Endothelial cell of umbilical vein (primary cell): Measurements from ENCODE around the gene HMG20A. TPM values are rescaled to one million over a fixed set of nuclear protein-coding genes. Genes with fewer than 3 reads are reported as not detected.

ENCODE experiments used
- BruUV-seq: library from RNA; stranded (reverse); fragments of 400-500 nt; replicated peaks from 2 replicates; lab custom pipeline; 2021; lab: Mats Ljungman, UMichigan
- CTCF ChIA-PET: fragments of 300-600, 350-600 bp; sonication (Branson Sonifier 250); formaldehyde crosslinking; loops from one replicate; lab custom pipeline; 2021; ENCODE audit warnings: antibody characterized with exemption, inconsistent platforms; lab: Charles Lee
- POLR2A ChIA-PET: fragments of 300-600, 350-600 bp; sonication (Branson Sonifier 250); formaldehyde crosslinking; loops from one replicate; lab custom pipeline; 2021; ENCODE audit warnings: antibody characterized with exemption, inconsistent platforms; lab: Charles Lee
- DNase-seq: peaks from one replicate; pipeline ENCODE4 v3.0.0-alpha.2; 2011; ENCODE audit warnings: low read depth, low spot score
- FAIRE-seq: peaks from 2 replicates; lab custom pipeline; 2011; peaks lifted over from hg19 to GRCh38; lab: Jason Lieb, UNC
- H2AFZ ChIP-seq: 2 replicates; pipeline ENCODE4 v1.6.0; 2012; ENCODE audit warnings: low read depth, low read length, control low read depth, inconsistent platforms
- H3K27ac ChIP-seq: 2 replicates; pipeline ENCODE4 v1.5.1; 2011; ENCODE audit warnings: low read depth, mild to moderate bottlenecking, control low read depth, low read length, moderate library complexity; ENCODE audit not compliant: insufficient read depth
- H3K27me3 ChIP-seq, 2 experiments: 2 replicates each; pipeline versions ENCODE4 v1.6.0 to v1.6.1; 2011; ENCODE audit warnings: low read length in 2 of 2, mixed read lengths in 1 of 2; ENCODE audit not compliant: control insufficient read depth in 2 of 2, insufficient read depth in 2 of 2
- H3K36me3 ChIP-seq, 2 experiments: 2 replicates in 1 of 2; 3 replicates in 1 of 2; pipeline ENCODE4 v1.5.1; 2011; ENCODE audit warnings: low read length in 2 of 2, mild to moderate bottlenecking in 1 of 2, moderate library complexity in 1 of 2; ENCODE audit not compliant: control insufficient read depth in 2 of 2, insufficient read depth in 2 of 2; ENCODE audit errors: extremely low read depth in 1 of 2
- H3K4me1 ChIP-seq: 3 replicates; pipeline ENCODE4 v1.5.1; 2011; ENCODE audit warnings: mild to moderate bottlenecking, low read length; ENCODE audit not compliant: control insufficient read depth, insufficient read depth; ENCODE audit errors: extremely low read depth
- H3K4me2 ChIP-seq: 2 replicates; pipeline ENCODE4 v1.6.1; 2011; ENCODE audit warnings: low read length, control low read depth, mixed read lengths; ENCODE audit not compliant: insufficient read depth
- H3K4me3 ChIP-seq, 3 experiments: fragments of 200-600 bp in 1 of 3; sonication (generic), shearing (Covaris generic) in 1 of 3; replicated peaks in 1 of 3; 2 replicates each; pipeline ENCODE4 v1.5.1; 2011 to 2016; ENCODE audit warnings: control low read depth in 3 of 3, low read length in 3 of 3, mild to moderate bottlenecking in 2 of 3, inconsistent platforms in 1 of 3, low read depth in 1 of 3, moderate library complexity in 1 of 3; ENCODE audit not compliant: insufficient read depth in 1 of 3
- H3K79me2 ChIP-seq: 2 replicates; pipeline ENCODE4 v1.6.0; 2012; ENCODE audit warnings: low read length, inconsistent platforms; ENCODE audit not compliant: control insufficient read depth, insufficient read depth
- H3K9ac ChIP-seq: replicated peaks from 2 replicates; pipeline ENCODE3; 2011; ENCODE audit warnings: low read length, control low read depth; ENCODE audit not compliant: insufficient read depth; ENCODE audit errors: extremely low read depth
- H3K9me1 ChIP-seq: replicated peaks from 3 replicates; pipeline ENCODE4 v1.6.0; 2011; ENCODE audit warnings: mild to moderate bottlenecking, low read length; ENCODE audit not compliant: control insufficient read depth, insufficient read depth; ENCODE audit errors: extremely low read depth
- H3K9me3 ChIP-seq: replicated peaks from 2 replicates; pipeline ENCODE4 v1.5.1; 2012; ENCODE audit warnings: low read length, inconsistent platforms; ENCODE audit not compliant: control insufficient read depth, insufficient read depth
- H4K20me1 ChIP-seq: replicated peaks from 2 replicates; pipeline ENCODE3; 2011; ENCODE audit warnings: mild to moderate bottlenecking, low read length; ENCODE audit not compliant: control insufficient read depth, insufficient read depth; ENCODE audit errors: extremely low read depth
- CTCF ChIP-seq, 2 donors: IDR thresholded peaks; 1 replicate in 1 of 2; 2 replicates in 1 of 2; pipeline ENCODE4 v1.5.1; 2011; ENCODE audit warnings: low read length in 2 of 2, mild to moderate bottlenecking in 2 of 2, moderate library complexity in 2 of 2, control low read depth in 1 of 2, inconsistent platforms in 1 of 2, low read depth in 1 of 2; ENCODE audit not compliant: insufficient read depth in 1 of 2; ENCODE audit errors: extremely low read depth in 1 of 2
- FOS ChIP-seq: IDR thresholded peaks from 2 replicates; pipeline ENCODE4 v1.6.1; 2011; ENCODE audit warnings: mild to moderate bottlenecking, low read length, moderate library complexity, borderline replicate concordance; ENCODE audit not compliant: insufficient read depth
- GATA2 ChIP-seq: IDR thresholded peaks from 2 replicates; pipeline ENCODE4 v1.7.0; 2011; ENCODE audit warnings: low read depth, mild to moderate bottlenecking, moderate library complexity, mixed read lengths, low read length; ENCODE audit not compliant: insufficient read length, insufficient read depth
- JUN ChIP-seq: IDR thresholded peaks from 2 replicates; pipeline ENCODE4 v1.6.1; 2011; ENCODE audit warnings: borderline replicate concordance, low read depth; ENCODE audit not compliant: insufficient read length, insufficient read depth
- MAX ChIP-seq: IDR thresholded peaks from 2 replicates; pipeline ENCODE4 v1.6.1; 2011; ENCODE audit not compliant: insufficient read depth, insufficient read length
- POLR2A ChIP-seq: IDR thresholded peaks from 2 replicates; pipeline ENCODE4 v1.6.1; 2012; ENCODE audit warnings: low read depth, mild to moderate bottlenecking, control low read depth, low read length
- dilution Hi-C: fragments of 300-500 bp; cut with MboI; formaldehyde crosslinking; loops from one replicate; pipeline ENCODE4 v1.15.0; 2019; ENCODE audit warnings: low sequenced_read_pairs; ENCODE audit not compliant: extremely low pct_ligation_motif_present
- intact Hi-C: fragments of 100-400 bp; cut with micrococcal nuclease; formaldehyde crosslinking; loops from one replicate; pipeline ENCODE4 v1.10.0; 2022
- polyA plus RNA-seq, 4 experiments: library from polyadenylated mRNA; depleted of rRNA in 3 of 4; stranded (reverse) in 3 of 4; unstranded in 1 of 4; fragments of >200 nt; gene quantifications; 2 replicates each; pipeline versions ENCODE4 v1.2.1 to v1.2.3, GENCODE V29; 2011 to 2012; ENCODE audit warnings: missing spikeins in 1 of 4
- total RNA-seq: library from RNA; stranded (reverse); gene quantifications from 2 replicates; pipeline ENCODE4 v1.2.3, GENCODE V29; 2021

Gene HMG20A
- total and polyA plus RNA-seq, 2 donors (not counting 3 experiments of a cell fraction or from before 2014, with no cell fraction given) = 35.8 to 44.0 TPM

DNA sequence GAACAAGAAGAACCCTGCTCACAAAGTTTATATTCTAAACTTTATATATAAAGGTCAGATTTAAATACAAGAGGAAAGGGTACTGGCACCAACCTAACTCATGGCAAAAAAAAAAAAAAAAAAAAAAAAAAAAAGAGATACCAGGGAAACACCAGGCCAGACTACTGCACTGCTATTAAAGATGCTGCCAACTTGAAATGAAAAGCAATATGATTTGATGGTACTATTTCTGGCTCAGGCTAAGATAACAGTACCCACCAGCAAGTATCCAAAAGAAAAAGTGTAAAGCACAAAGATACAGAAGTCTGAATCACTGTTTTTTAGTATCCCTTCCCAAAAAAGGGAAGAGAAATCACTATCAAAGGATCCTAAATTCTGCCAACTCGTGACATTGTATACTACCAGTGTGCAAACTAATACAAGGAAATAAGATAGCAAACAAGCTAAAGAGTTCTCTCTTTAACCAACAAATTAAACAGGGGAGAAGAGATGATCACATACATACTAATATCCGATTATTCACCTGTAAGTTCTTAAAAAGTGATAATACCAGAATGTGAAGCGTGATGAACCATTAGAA lies 29.2 kb upstream of the HMG20A start:
- H4K20me1 ChIP-seq = peaks cover 19% of the 10 kb centered on the region
- no peak overlapping the region for H3K27ac ChIP-seq
- H3K4me1 ChIP-seq = no peaks in the 10 kb centered on the region
- intact Hi-C loops (no loop called here), dilution Hi-C loops (no loop called here)
- H3K79me2 ChIP-seq = peaks cover 96% of the 10 kb centered on the region
- H3K4me2 ChIP-seq = no peak overlapping the region
- H3K27me3 ChIP-seq = no peaks in the 10 kb centered on the region
- no peak overlapping the region for H2AFZ ChIP-seq
- no peaks in the 10 kb centered on the region for H3K9me1 ChIP-seq
- H3K9me3 ChIP-seq = no peaks in the 10 kb centered on the region
- no TSS peak for BruUV-seq
- FAIRE-seq (no peak), DNase-seq (no peak)
- no peak overlapping the region for H3K4me3 ChIP-seq
- TF ChIP-seq FOS (no peak), POLR2A (no peak), JUN (no peak), MAX (no peak), CTCF (IDR thresholded peaks at IDR 0.05; ENCODE audit: extremely low read depth in 1 of 2, insufficient read depth in 1 of 2, low read depth in 1 of 2, low read length in 2 of 2) (no peak), GATA2 (no peak)
- H3K9ac ChIP-seq = no peak overlapping the region
- ChIA-PET CTCF (no interaction called here), POLR2A (no interaction called here)
- H3K36me3 ChIP-seq = no peaks in the 10 kb centered on the region
